Hematopoietic multipotent progenitor cell treated with erythropoietin and hydrocortisone succinate and interleukin-3 and kit ligand, for 6 days (in vitro differentiated cells): ENCODE data around the gene PLXNA4.

Source experiments
- DNase-seq: peaks from one replicate; pipeline ENCODE4 v3.0.0-alpha.2; 2015

PLXNA4 gene

GRCh38 chr7:132300599-132301277 is 275.5 kb downstream of the PLXNA4 start:
- no peak for DNase-seq

GRCh38 chr7:132298790-132299189 is 277.5 kb downstream of the PLXNA4 start:
- DNase-seq, result no peak

GRCh38 chr7:132296820-132297219 is 279.4 kb downstream of the PLXNA4 start:
- DNase-seq, result no peak

DNA sequence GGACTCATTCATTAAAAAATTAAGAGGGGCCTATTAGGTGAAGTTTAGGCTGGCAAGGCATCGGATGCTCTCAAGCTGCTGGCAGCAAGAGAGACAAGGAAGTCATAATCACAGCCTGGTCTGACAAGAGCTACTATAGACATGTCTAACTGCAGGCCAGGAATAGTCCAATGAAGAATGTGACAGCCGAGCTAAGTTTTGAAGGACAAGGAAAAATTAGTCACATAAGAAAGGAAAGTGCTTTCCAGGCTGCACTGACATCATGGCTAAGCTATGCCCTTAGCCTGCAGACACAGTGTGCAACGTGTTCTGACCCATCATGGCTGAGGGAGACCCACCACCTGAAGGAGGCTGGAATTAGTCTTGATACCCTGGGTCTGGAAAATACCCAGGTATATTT is 281.1 kb downstream of the PLXNA4 start:
- no peak for DNase-seq

GRCh38 chr7:132292803-132293202 is 283.5 kb downstream of the PLXNA4 start:
- no peak for DNase-seq

- DNase-seq, result no peak
Measured at GRCh38 chr7:132291481-132291880, 284.8 kb downstream of the PLXNA4 start.

DNA sequence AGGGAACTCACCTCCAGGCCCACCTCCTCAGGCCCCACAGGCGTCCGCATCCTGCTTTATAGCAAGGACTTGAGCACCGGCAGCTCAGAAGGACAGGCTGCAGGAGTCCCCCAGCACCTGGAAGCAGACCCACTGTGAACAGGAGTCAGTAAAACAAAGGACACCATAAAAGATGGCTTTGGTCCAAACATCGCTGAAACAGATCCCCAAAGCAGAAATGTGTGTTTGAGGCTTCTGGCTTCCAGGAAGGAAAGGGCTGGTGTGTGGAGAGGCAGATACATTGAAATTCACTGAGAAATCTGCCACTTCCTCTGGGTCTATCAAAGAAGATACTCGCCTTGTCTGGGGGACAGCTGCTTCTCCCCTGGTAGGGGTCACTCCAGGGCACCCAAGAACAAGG is 286.2 kb downstream of the PLXNA4 start:
- DNase-seq, result no peak

GRCh38 chr7:132286836-132287235 is 289.4 kb downstream of the PLXNA4 start:
- no peak for DNase-seq

DNA sequence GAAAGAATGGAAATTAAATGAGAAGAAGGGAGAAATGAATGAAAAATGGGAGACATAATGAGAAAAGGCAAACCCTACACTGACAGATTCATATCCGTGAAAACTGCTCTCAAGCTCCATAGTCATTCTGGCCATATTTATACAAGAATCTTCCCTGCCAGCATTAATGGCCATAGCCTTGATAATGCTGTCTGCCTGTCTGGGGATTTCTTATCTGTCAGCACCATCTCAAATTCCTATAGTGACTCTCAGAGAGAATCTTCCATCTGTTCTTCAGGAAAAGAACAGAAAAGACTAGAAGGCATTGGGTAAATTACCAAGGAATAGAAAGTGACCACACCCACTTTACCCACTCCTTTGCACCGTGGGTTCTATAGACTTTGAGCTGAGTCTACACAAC is 295.9 kb downstream of the PLXNA4 start:
- no peak for DNase-seq

GRCh38 chr7:132279718-132280117 is 296.6 kb downstream of the PLXNA4 start:
- no peak for DNase-seq

DNA sequence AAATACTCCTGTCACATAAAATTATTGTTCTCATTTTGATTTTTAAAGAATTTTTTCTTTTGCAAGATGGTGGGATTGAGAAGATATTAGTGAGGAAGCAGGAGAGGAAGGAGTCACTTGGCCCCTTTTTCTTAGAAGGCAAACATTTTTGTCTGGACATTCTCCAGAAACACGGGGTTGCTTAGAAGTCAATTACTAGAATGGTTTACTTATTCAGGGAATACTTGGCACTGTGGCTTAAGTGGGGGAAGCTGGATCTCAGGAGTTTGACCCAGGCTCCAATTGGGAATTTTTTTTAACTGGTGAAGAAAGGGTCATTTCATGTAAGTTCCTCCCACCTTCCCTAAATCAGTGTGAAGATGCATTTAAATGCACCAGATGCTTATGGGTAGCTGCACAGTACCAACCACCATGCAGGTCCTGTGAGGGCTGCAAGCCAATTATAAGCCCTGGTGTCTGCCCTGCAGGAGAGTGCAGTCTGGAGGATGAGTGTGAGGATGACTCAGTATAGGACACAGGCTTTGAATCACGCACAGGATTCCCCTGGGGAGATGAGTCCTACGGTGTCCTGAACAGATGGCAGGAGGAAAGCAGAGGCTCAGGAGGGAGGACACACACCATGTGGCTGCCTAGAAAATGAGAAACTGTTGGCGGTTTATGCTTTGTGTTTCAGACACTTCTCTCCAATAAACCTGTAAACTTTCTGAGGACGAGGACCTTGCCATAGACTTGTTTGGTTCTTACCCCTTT is 299.1 kb downstream of the PLXNA4 start:
- no peak for DNase-seq

DNA sequence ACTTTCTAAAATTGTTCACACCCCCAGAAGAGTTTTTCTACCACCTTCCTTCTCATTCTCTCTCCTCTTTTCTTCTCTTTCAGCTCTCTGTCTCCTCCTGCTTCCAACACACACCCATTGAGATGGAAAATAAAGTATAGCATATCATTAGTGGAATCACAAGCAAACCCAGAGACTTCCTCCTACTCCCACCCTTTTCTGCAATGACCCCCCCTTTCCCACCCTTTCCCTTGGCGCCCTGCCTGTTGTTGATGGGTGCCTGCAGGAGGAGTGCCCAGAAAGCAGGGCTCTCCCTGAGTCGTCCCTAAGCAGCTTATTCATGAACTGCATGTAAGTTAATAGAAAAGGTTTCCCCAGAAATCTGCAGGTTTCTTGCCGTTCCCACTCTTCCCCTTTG is 300.0 kb downstream of the PLXNA4 start:
- no peak for DNase-seq

- no peak for DNase-seq
Measured at GRCh38 chr7:132275416-132276233, 300.6 kb downstream of the PLXNA4 start.

GRCh38 chr7:132272763-132273371 is 303.4 kb downstream of the PLXNA4 start:
- no peak for DNase-seq

- peak; percentile 46 for DNase-seq
Measured at GRCh38 chr7:132270517-132270916, 305.8 kb downstream of the PLXNA4 start.

GRCh38 chr7:132269718-132270117 is 306.6 kb downstream of the PLXNA4 start:
- DNase-seq, result no peak

- no peak for DNase-seq
Measured at GRCh38 chr7:132263151-132263550, 313.1 kb downstream of the PLXNA4 start.

GRCh38 chr7:132262160-132262470 is 314.2 kb downstream of the PLXNA4 start:
- DNase-seq, result no peak

DNA sequence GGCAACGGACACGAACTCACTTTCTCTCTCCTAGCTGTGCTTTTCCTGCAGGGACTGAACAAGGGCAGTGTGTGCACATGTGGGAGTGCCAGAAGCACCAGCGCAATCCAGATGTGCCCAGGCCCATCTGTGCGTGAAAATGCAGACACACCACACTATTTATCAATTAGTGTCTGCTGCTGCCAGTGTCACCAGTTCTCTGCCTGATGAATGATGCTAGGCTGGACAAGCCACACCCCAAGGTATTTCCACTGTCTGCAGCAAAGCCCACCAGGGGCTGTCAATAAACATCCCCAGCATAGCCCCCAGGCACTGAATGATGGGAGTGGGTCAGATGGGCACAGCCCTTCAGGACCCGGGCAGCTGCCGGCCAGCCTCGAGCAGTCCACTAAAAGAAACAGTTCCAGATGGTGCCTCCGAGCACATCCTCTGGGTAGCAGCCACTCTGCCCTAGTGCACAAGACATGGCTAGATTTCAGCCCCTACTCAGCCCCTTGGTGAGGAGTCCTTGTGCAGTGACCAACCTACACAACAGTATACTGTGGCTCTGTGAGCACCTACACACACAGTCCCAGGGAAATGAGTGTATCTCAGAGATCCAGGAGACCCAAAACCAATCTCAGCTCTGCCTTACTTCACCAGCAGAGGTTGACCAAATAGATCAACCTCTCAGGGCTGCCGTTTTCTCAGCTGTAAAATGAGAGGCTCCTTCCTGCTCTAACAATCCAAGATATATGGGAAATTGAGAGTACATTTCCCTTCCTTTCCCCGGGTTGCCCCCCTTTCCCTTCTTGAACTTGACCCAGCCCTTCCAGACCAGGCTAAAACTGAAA is 314.7 kb downstream of the PLXNA4 start:
- no peak for DNase-seq

GRCh38 chr7:132258231-132258630 is 318.0 kb downstream of the PLXNA4 start:
- DNase-seq, result no peak

DNA sequence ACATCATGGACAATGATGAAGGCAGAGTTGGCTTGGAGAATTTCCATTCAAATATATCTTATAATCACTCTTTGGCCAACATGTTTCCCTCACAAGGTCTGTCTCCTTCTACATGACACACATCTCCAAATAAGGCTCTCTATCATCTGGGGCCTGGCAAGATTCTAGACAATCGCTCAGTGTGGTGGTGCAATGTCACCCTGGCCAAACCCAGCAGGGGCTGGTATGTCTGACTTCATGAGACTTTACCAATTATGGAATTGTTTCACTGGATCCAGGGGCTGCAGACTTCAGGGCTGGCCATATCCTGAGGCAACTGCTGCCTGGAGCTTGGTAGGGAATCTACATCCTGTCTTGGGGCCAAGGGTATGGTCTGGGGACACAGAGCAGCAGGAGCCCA is 319.0 kb downstream of the PLXNA4 start:
- no peak for DNase-seq

DNA sequence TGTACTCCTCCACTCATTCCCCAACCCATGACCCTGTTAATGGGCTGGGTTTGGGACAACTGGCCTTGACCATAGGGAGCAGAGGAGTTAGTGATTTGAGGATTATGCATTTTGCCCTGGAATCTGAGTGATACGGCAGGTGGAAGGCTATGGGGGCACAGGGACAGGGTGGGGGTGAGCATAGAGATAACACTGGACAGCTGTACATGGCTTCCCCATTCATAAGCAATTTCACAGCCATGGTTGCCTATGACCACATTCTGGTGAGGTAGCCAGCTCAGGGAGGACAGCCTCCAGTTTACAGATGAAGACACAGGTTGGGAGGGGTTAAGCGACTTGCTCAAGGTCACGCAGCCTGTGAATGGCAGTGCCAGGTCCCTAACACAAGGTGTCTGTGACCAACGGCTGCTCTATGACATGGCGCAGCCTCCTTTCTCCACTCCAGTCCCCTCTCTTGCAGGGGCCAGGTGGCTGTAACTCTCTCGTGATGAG is 319.5 kb downstream of the PLXNA4 start:
- no peak for DNase-seq
